ENCODE data around the gene ADGRB3. TPM values are rescaled to one million over a fixed set of nuclear protein-coding genes. Genes with fewer than 3 reads are reported as not detected.

The ADGRB3 gene
- polyA plus RNA-seq, 1 experiment: not detected

DNA sequence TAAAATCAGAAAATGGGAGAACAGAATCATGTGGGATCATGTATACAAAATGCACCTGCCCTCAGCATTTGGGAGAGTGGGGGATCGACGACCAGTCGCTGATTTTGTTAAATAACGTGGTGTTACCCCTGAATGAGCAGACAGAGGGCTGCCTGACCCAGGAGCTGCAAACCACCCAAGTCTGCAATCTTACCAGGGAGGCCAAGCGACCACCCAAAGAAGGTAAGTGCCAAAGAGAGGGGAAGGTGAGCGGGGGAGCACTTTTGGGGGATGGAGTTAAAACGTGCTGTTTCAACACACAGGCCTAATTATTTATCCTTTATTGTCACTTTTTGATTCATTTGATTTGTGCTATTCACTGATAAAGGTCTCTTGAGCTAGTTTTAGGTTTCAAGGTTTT, 4.1 kb downstream of the ADGRB3 start:
- Histone ChIP-seq H3K9me3 (ENCODE audit: control insufficient read depth, insufficient read depth, low read length) (no peaks in the 10 kb centered on the region), H3K27ac (ENCODE audit: low read depth, low read length) (no peak overlapping the region), H3K27me3 (ENCODE audit: control insufficient read depth, insufficient read depth, low read length) (peaks cover 17% of the 10 kb centered on the region), H3K4me3 (ENCODE audit: low read depth, low read length) (no peak overlapping the region)
- ChIA-PET POLR2A (no interaction called here), CTCF (interaction anchor here (0.6 to 3.9 kb wide), 6 partner anchors 10 to 1468 kb away, joined by 3 to 21 read pairs (median 5); no protein-coding TSS in a partner anchor)
- TF ChIP-seq, protein P1, sequence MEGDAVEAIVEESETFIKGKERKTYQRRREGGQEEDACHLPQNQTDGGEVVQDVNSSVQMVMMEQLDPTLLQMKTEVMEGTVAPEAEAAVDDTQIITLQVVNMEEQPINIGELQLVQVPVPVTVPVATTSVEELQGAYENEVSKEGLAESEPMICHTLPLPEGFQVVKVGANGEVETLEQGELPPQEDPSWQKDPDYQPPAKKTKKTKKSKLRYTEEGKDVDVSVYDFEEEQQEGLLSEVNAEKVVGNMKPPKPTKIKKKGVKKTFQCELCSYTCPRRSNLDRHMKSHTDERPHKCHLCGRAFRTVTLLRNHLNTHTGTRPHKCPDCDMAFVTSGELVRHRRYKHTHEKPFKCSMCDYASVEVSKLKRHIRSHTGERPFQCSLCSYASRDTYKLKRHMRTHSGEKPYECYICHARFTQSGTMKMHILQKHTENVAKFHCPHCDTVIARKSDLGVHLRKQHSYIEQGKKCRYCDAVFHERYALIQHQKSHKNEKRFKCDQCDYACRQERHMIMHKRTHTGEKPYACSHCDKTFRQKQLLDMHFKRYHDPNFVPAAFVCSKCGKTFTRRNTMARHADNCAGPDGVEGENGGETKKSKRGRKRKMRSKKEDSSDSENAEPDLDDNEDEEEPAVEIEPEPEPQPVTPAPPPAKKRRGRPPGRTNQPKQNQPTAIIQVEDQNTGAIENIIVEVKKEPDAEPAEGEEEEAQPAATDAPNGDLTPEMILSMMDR (IDR thresholded peaks at IDR 0.05; ENCODE audit: low read depth, low read length): no peak
- DNase-seq (ENCODE audit: low read depth, low spot score): no peak

DNA sequence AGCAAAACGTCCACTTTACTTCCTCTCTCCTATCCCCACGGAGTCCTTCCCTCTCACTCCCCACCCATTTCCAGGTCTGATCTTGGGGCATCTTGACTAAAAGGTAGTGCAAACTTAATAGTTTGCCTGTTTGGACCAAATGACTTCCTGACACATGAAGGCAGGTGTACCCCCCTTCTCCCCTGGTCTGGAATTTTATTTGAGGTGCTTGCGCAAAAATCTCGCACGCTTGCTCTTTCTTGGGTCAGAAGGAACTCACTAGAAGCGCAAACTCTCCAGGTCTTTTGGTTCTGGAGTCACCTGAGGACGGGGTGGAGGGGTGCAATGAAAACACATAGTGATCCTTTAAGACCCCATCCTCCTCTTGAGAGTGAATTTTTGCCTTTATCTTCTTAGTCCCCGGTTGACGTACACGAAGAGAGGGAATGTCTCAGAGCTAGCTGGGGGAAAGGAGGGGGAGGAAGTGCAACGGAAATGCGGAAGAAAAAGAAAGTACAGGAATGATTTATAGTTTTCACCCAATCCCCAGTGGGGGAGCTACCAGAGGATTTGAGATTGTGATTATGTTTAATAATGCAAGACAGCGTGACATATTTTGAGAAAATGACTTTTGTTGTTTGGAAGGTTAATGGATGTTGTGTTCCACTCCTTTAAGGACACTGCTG, 4.9 kb downstream of the ADGRB3 start:
- CTCF ChIA-PET: interaction anchor here (0.6 to 3.9 kb wide), 2 partner anchors 933 to 1467 kb away, joined by 4 to 21 read pairs; no protein-coding TSS in a partner anchor
- POLR2A ChIA-PET: interaction anchor here (0.5 kb wide), 1 partner anchor 100 kb away, joined by 3 read pairs; no protein-coding TSS in a partner anchor
- Histone ChIP-seq H3K4me3 (ENCODE audit: low read depth, low read length) (no peak overlapping the region), H3K27ac (ENCODE audit: low read depth, low read length) (no peak overlapping the region), H3K9me3 (ENCODE audit: control insufficient read depth, insufficient read depth, low read length) (no peaks in the 10 kb centered on the region), H3K27me3 (ENCODE audit: control insufficient read depth, insufficient read depth, low read length) (peaks cover 12% of the 10 kb centered on the region)
- TF ChIP-seq, protein P1 (IDR thresholded peaks at IDR 0.05; ENCODE audit: low read depth, low read length): no peak
- no peak for DNase-seq (ENCODE audit: low read depth, low spot score)

DNA sequence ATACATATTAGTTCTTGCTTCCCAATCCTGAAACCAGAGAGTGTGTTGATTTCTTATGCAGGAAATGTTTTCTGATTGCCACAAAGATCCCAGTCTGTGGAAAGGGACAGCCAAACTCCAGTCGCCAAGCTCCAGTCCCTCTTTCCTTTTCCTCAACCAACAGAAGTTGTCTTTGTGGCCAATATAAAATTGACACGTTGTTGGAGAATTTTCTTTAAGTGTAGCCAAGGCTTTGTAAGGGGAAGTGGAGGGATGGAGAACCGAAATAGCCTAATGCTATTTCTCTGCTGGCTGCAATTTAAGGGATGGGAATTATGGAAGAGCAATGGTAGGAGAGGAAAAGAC, 5.4 kb downstream of the ADGRB3 start:
- Histone ChIP-seq H3K9me3 (ENCODE audit: control insufficient read depth, insufficient read depth, low read length) (no peaks in the 10 kb centered on the region), H3K4me3 (ENCODE audit: low read depth, low read length) (no peak overlapping the region), H3K27ac (ENCODE audit: low read depth, low read length) (no peak overlapping the region), H3K27me3 (ENCODE audit: control insufficient read depth, insufficient read depth, low read length) (peaks cover 9% of the 10 kb centered on the region)
- TF ChIP-seq, protein P1 (IDR thresholded peaks at IDR 0.05; ENCODE audit: low read depth, low read length): no peak
- no peak for DNase-seq (ENCODE audit: low read depth, low spot score)
- ChIA-PET CTCF (no interaction called here), POLR2A (interaction anchor here (0.5 kb wide), 1 partner anchor 101 kb away, joined by 3 read pairs; no protein-coding TSS in a partner anchor)

DNA sequence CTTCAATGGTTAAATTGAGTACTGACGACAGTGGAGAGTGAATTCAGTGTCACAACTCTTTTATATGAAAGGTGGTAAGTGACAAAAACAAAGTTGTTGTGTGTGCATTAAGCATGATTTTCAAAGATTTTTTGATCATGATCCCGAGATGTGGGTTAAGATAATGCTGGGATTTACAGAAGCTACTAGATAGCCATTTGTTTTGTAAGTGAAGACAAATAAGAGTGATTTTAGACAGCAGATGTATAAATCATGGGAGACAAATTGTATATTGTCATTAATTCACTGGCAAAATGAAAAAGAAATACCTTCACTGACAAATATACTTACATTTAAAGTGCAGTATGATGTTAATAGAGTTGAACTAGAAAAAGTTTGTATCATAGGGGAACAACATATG, 6.1 kb downstream of the ADGRB3 start:
- no peak overlapping the region for H3K4me3 ChIP-seq (ENCODE audit: low read depth, low read length)
- no peaks in the 10 kb centered on the region for H3K9me3 ChIP-seq (ENCODE audit: control insufficient read depth, insufficient read depth, low read length)
- no peak for DNase-seq (ENCODE audit: low read depth, low spot score)
- POLR2A ChIA-PET: no interaction called here
- H3K27ac ChIP-seq (ENCODE audit: low read depth, low read length): no peak overlapping the region
- TF ChIP-seq, protein P1 (IDR thresholded peaks at IDR 0.05; ENCODE audit: low read depth, low read length): no peak
- CTCF ChIA-PET: interaction anchor here (0.5 kb wide), 1 partner anchor 327 kb away, joined by 3 read pairs; no protein-coding TSS in a partner anchor
- peaks cover 3% of the 10 kb centered on the region for H3K27me3 ChIP-seq (ENCODE audit: control insufficient read depth, insufficient read depth, low read length)

DNA sequence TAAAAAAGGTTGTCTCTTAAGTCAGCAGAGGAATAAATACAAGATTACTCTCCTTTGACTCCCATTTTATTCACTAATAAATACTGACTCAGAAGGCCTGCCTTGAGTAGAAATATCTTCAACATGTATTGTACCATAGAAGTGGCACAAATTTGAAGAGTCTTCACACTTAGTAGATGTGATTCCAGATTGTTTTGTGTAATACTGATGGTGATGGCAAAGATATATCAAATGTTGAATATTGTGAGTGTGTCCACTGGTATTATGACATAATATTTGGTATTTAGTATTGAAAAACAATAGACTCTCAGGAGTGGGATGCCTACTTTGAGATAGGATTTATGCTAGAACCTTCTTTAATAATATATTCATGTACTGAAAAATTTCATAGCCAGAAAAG, 7.0 kb downstream of the ADGRB3 start:
- CTCF ChIA-PET: no interaction called here
- POLR2A ChIA-PET: no interaction called here

More for the DNA sequence above, 7.0 kb downstream of the ADGRB3 start:
- no peak for DNase-seq (ENCODE audit: low read depth, low spot score)
- Histone ChIP-seq H3K4me3 (ENCODE audit: low read depth, low read length) (no peak overlapping the region), H3K27me3 (ENCODE audit: control insufficient read depth, insufficient read depth, low read length) (no peaks in the 10 kb centered on the region), H3K27ac (ENCODE audit: low read depth, low read length) (no peak overlapping the region), H3K9me3 (ENCODE audit: control insufficient read depth, insufficient read depth, low read length) (no peaks in the 10 kb centered on the region)
- TF ChIP-seq, protein P1 (IDR thresholded peaks at IDR 0.05; ENCODE audit: low read depth, low read length): no peak
